WTC11 (cell line): ENCODE measurements around the gene CLEC14A. TPM values are rescaled to one million over a fixed set of nuclear protein-coding genes. Genes with fewer than 3 reads are reported as not detected.

ENCODE experiments used
- CREB1 ChIP-seq: sonication (generic); formaldehyde crosslinking; IDR thresholded peaks from 2 replicates; pipeline ENCODE4 v1.8.0; 2023; ENCODE audit warnings: mild to moderate bottlenecking, missing genetic modification reagents
- CTCF ChIP-seq: fragments of 200-600 bp; IDR thresholded peaks from 2 replicates; pipeline ENCODE4 v1.8.0; 2022; ENCODE audit warnings: antibody characterized with exemption
- E2F4 ChIP-seq: sonication (generic); formaldehyde crosslinking; IDR thresholded peaks from 2 replicates; pipeline ENCODE4 v1.8.1; 2022; ENCODE audit warnings: low read depth, mild to moderate bottlenecking, moderate library complexity, missing genetic modification reagents, borderline replicate concordance
- FOXJ3 ChIP-seq: sonication (generic); formaldehyde crosslinking; IDR thresholded peaks from 2 replicates; pipeline ENCODE4 v1.9.0; 2021; ENCODE audit warnings: missing genetic modification reagents, mild to moderate bottlenecking, borderline replicate concordance
- FOXP1 ChIP-seq: sonication (generic); formaldehyde crosslinking; IDR thresholded peaks from 2 replicates; pipeline ENCODE4 v1.8.0; 2022; ENCODE audit warnings: missing genetic modification reagents, mild to moderate bottlenecking, moderate library complexity, borderline replicate concordance
- GABPB1 ChIP-seq: sonication (generic); formaldehyde crosslinking; IDR thresholded peaks from 2 replicates; pipeline ENCODE4 v1.8.1; 2023; ENCODE audit warnings: mild to moderate bottlenecking, missing genetic modification reagents
- GTF2I ChIP-seq: fragments of 250-450 bp; sonication (Bioruptor Pico); conservative IDR thresholded peaks from 2 replicates; pipeline ENCODE4 v1.4.0; 2021; ENCODE audit warnings: mild to moderate bottlenecking
- IRF2 ChIP-seq: sonication (generic); formaldehyde crosslinking; IDR thresholded peaks from 2 replicates; pipeline ENCODE4 v1.8.0; 2022; ENCODE audit warnings: low read depth, missing genetic modification reagents, borderline replicate concordance
- JAZF1 ChIP-seq: fragments of 250-450 bp; sonication (Bioruptor Pico); IDR thresholded peaks from 2 replicates; pipeline ENCODE4 v1.9.0; 2021; ENCODE audit warnings: moderate library complexity, mild to moderate bottlenecking, inconsistent platforms
- KAT7 ChIP-seq: sonication (generic); formaldehyde crosslinking; IDR thresholded peaks from 2 replicates; pipeline ENCODE4 v1.8.1; 2023; ENCODE audit warnings: missing genetic modification reagents, mild to moderate bottlenecking, borderline replicate concordance
- NR1H2 ChIP-seq: sonication (generic); formaldehyde crosslinking; IDR thresholded peaks from 2 replicates; pipeline ENCODE4 v1.9.0; 2021; ENCODE audit warnings: mild to moderate bottlenecking, moderate library complexity, missing genetic modification reagents
- NR2C2 ChIP-seq: sonication (generic); formaldehyde crosslinking; IDR thresholded peaks from 2 replicates; pipeline ENCODE4 v1.8.0; 2022; ENCODE audit warnings: mild to moderate bottlenecking, missing genetic modification reagents
- SMAD3 ChIP-seq: sonication (generic); formaldehyde crosslinking; IDR thresholded peaks from 2 replicates; pipeline ENCODE4 v1.8.0; 2022; ENCODE audit warnings: missing genetic modification reagents, mild to moderate bottlenecking, borderline replicate concordance
- SMAD4 ChIP-seq: sonication (generic); formaldehyde crosslinking; IDR thresholded peaks from 2 replicates; pipeline ENCODE4 v1.8.0; 2022; ENCODE audit warnings: mild to moderate bottlenecking, missing genetic modification reagents
- SP1 ChIP-seq: sonication (generic); formaldehyde crosslinking; conservative IDR thresholded peaks from 2 replicates; pipeline ENCODE4 v1.8.1; 2022; ENCODE audit warnings: missing genetic modification reagents
- USF2 ChIP-seq: sonication (generic); formaldehyde crosslinking; IDR thresholded peaks from 2 replicates; pipeline ENCODE4 v1.8.1; 2023; ENCODE audit warnings: mild to moderate bottlenecking, missing genetic modification reagents, moderate library complexity
- ZBTB43 ChIP-seq: sonication (generic); formaldehyde crosslinking; IDR thresholded peaks from 2 replicates; pipeline ENCODE4 v1.8.1; 2023; ENCODE audit warnings: mild to moderate bottlenecking, missing genetic modification reagents
- ZNF121 ChIP-seq: sonication (generic); formaldehyde crosslinking; IDR thresholded peaks from 2 replicates; pipeline ENCODE4 v1.8.0; 2023; ENCODE audit warnings: missing genetic modification reagents
- ZNF263 ChIP-seq: sonication (generic); formaldehyde crosslinking; IDR thresholded peaks from 2 replicates; pipeline ENCODE4 v1.8.1; 2022; ENCODE audit warnings: low read depth, mild to moderate bottlenecking, moderate library complexity, missing genetic modification reagents
- ZNF425 ChIP-seq: fragments of 250-450 bp; sonication (Bioruptor Pico); conservative IDR thresholded peaks from 2 replicates; pipeline ENCODE4 v1.9.0; 2021; ENCODE audit warnings: mild to moderate bottlenecking
- ZNF512 ChIP-seq: sonication (generic); formaldehyde crosslinking; IDR thresholded peaks from 2 replicates; pipeline ENCODE4 v1.8.1; 2022; ENCODE audit warnings: missing genetic modification reagents, borderline replicate concordance
- total RNA-seq: library from RNA; stranded (reverse); gene quantifications from 3 replicates; pipeline ENCODE4 v1.2.3, GENCODE V29; 2021
- TF ChIP-seq, protein P1 (sequence below): sonication (generic); formaldehyde crosslinking; IDR thresholded peaks from 2 replicates; pipeline ENCODE4 v1.8.0; 2022; ENCODE audit warnings: missing genetic modification reagents
- TF ChIP-seq, protein P2 (sequence below): fragments of 250-450 bp; sonication (Bioruptor Pico); IDR thresholded peaks from 2 replicates; pipeline ENCODE4 v1.9.0; 2021; ENCODE audit warnings: mild to moderate bottlenecking
- TF ChIP-seq, protein P3 (sequence below): sonication (generic); formaldehyde crosslinking; conservative IDR thresholded peaks from 2 replicates; pipeline ENCODE4 v1.8.1; 2022; ENCODE audit warnings: mild to moderate bottlenecking, missing genetic modification reagents
- TF ChIP-seq, protein P4 (sequence below): sonication (generic); formaldehyde crosslinking; IDR thresholded peaks from 2 replicates; pipeline ENCODE4 v1.8.1; 2023; ENCODE audit warnings: mild to moderate bottlenecking, missing genetic modification reagents, moderate library complexity

CLEC14A gene
- total RNA-seq, 1 experiment from 2014 or later: 0.15 TPM

- TF ChIP-seq FOXP1 (no peak), GTF2I (CRISPR knock-in tag) (no peak), SMAD4 (CRISPR knock-in tag) (no peak), ZNF425 (CRISPR knock-in tag) (peak; percentile 96), NR2C2 (CRISPR knock-in tag) (no peak), SMAD3 (CRISPR knock-in tag) (no peak), SP1 (CRISPR knock-in tag) (no peak; the same call in 1 of the 2 replicates), NR1H2 (CRISPR knock-in tag) (no peak), E2F4 (no peak), FOXJ3 (no peak), ZBTB43 (CRISPR knock-in tag) (no peak), ZNF121 (CRISPR knock-in tag) (no peak), ZNF263 (CRISPR knock-in tag) (no peak), ZNF512 (CRISPR knock-in tag) (no peak), CREB1 (CRISPR knock-in tag) (no peak), CTCF (no peak), KAT7 (CRISPR knock-in tag) (no peak), GABPB1 (no peak), JAZF1 (CRISPR knock-in tag) (no peak), USF2 (CRISPR knock-in tag) (no peak), IRF2 (no peak)
- TF ChIP-seq, protein P1, sequence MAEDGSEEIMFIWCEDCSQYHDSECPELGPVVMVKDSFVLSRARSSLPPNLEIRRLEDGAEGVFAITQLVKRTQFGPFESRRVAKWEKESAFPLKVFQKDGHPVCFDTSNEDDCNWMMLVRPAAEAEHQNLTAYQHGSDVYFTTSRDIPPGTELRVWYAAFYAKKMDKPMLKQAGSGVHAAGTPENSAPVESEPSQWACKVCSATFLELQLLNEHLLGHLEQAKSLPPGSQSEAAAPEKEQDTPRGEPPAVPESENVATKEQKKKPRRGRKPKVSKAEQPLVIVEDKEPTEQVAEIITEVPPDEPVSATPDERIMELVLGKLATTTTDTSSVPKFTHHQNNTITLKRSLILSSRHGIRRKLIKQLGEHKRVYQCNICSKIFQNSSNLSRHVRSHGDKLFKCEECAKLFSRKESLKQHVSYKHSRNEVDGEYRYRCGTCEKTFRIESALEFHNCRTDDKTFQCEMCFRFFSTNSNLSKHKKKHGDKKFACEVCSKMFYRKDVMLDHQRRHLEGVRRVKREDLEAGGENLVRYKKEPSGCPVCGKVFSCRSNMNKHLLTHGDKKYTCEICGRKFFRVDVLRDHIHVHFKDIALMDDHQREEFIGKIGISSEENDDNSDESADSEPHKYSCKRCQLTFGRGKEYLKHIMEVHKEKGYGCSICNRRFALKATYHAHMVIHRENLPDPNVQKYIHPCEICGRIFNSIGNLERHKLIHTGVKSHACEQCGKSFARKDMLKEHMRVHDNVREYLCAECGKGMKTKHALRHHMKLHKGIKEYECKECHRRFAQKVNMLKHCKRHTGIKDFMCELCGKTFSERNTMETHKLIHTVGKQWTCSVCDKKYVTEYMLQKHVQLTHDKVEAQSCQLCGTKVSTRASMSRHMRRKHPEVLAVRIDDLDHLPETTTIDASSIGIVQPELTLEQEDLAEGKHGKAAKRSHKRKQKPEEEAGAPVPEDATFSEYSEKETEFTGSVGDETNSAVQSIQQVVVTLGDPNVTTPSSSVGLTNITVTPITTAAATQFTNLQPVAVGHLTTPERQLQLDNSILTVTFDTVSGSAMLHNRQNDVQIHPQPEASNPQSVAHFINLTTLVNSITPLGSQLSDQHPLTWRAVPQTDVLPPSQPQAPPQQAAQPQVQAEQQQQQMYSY (CRISPR knock-in tag): no peak
- TF ChIP-seq, protein P2, sequence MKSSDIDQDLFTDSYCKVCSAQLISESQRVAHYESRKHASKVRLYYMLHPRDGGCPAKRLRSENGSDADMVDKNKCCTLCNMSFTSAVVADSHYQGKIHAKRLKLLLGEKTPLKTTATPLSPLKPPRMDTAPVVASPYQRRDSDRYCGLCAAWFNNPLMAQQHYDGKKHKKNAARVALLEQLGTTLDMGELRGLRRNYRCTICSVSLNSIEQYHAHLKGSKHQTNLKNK: peak; percentile 96
- TF ChIP-seq, protein P3, sequence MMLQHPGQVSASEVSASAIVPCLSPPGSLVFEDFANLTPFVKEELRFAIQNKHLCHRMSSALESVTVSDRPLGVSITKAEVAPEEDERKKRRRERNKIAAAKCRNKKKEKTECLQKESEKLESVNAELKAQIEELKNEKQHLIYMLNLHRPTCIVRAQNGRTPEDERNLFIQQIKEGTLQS (CRISPR knock-in tag): no peak
- TF ChIP-seq, protein P4, sequence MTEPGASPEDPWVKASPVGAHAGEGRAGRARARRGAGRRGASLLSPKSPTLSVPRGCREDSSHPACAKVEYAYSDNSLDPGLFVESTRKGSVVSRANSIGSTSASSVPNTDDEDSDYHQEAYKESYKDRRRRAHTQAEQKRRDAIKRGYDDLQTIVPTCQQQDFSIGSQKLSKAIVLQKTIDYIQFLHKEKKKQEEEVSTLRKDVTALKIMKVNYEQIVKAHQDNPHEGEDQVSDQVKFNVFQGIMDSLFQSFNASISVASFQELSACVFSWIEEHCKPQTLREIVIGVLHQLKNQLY: no peak
Observed at GRCh38 chr14:38204719-38205115, 51.2 kb downstream of the CLEC14A start (continued).
